K562 treated with DMSO at 1 percent for 48 hours (cell line): Measurements from ENCODE around the gene CHSY3. TPM values are rescaled to one million over a fixed set of nuclear protein-coding genes. Genes with fewer than 3 reads are reported as not detected.

Source experiments
- total RNA-seq: library from RNA; unstranded; fragments of 300-600 nt; gene quantifications from 2 replicates; pipeline ENCODE4 v1.2.3, GENCODE V29; 2022; ENCODE audit warnings: low replicate concordance; ENCODE audit errors: extremely low read depth

The CHSY3 gene
- not detected in 2 replicates for total RNA-seq

DNA sequence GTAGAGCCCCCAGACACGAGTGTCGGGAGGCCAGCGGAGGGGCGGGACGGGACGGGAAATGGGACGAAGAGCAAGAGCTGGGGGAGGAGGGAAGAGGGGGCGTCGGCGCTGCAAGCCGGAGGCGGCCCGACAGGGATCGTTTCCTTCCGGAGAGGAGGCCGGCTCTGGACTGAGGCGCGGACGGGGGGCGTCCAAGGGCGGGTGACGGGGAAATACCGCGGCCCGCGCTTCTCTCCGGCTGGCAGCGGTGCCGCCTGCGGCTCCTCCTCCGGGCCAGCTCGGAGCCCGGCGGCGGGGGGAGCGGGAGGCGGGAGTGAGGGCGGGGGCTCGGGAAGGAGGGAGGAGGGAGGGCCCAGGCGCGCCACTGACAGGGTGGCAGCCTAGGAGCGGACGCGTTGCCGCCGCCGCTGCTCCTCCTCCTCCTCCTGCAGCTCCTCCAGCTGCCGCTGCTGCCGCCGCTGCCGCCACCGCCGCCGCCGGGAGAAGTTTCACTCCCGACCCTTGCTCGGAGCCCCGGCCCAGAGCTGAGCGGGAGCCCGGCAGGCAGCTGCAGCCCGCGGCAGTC lies at the start of gene CHSY3:
CHSY3 (plus strand) TSS at position 364 of the 565 bp plus-strand sequence.

Other genes starting within 250 kb of the CHSY3 start
- not detected in 2 replicates for gene MINAR2, start 156.4 kb upstream of the CHSY3 start, total RNA-seq